AG09309 (cell line): ENCODE data around the gene SPEM2.
"Not testable (repeated sequence)": the region's sequence is repeated elsewhere in the genome, so short reads cannot be mapped to it uniquely, and the experiment has no call there.

ENCODE experiments used
- DNase-seq: peaks from one replicate; pipeline ENCODE4 v3.0.0-alpha.2; 2010; ENCODE audit warnings: low read depth
- H3K4me3 ChIP-seq: 2 replicates; pipeline ENCODE4 v1.5.1; 2011; ENCODE audit warnings: mild to moderate bottlenecking, low read depth, low read length, moderate library complexity; ENCODE audit not compliant: control insufficient read depth
- CTCF ChIP-seq: IDR thresholded peaks from 2 replicates; pipeline ENCODE4 v1.5.1; 2011; ENCODE audit warnings: mild to moderate bottlenecking, low read depth, low read length, inconsistent platforms; ENCODE audit not compliant: insufficient read depth, control insufficient read depth; ENCODE audit errors: missing control alignments

The SPEM2 gene

GRCh38 chr17:7471729-7472128, 46.3 kb downstream of the SPEM2 start:
- no peak for DNase-seq
- no peak overlapping the region for H3K4me3 ChIP-seq
- TF ChIP-seq CTCF, result no peak

- DNase-seq, result not testable (repeated sequence)
Measured at GRCh38 chr17:7474767-7475166, 49.4 kb downstream of the SPEM2 start.

GRCh38 chr17:7475764-7476422, 50.5 kb downstream of the SPEM2 start:
- DNase-seq, result no peak
- no peak for TF ChIP-seq CTCF
- H3K4me3 ChIP-seq, result no peak overlapping the region

More at GRCh38 chr17:7474767-7475166, 49.4 kb downstream of the SPEM2 start:
- not testable (repeated sequence) for H3K4me3 ChIP-seq

- no peak for TF ChIP-seq CTCF
- H3K4me3 ChIP-seq, result no peak overlapping the region
- no peak for DNase-seq
Measured at GRCh38 chr17:7476494-7476893, 51.1 kb downstream of the SPEM2 start.

GRCh38 chr17:7476951-7477350, 51.5 kb downstream of the SPEM2 start:
- H3K4me3 ChIP-seq, result peak overlapping the region; percentile 52
- TF ChIP-seq CTCF, result no peak
- no peak for DNase-seq
